Hepatocyte (in vitro differentiated cells): ENCODE measurements around the gene TAS1R3. TPM values are rescaled to one million over a fixed set of nuclear protein-coding genes. Genes with fewer than 3 reads are reported as not detected.

Experiments
- DNase-seq: peaks from one replicate; pipeline ENCODE4 v3.0.0-alpha.2; 2016; ENCODE audit warnings: low spot score
- H2AFZ ChIP-seq: fragments of 200-600 bp; sonication (generic); 2 replicates; pipeline ENCODE4 v1.6.0; 2016; ENCODE audit warnings: antibody characterized with exemption, mild to moderate bottlenecking
- H3K27ac ChIP-seq: fragments of 200-600 bp; sonication (generic); 2 replicates; pipeline ENCODE4 v1.5.1; 2016; ENCODE audit warnings: mild to moderate bottlenecking
- H3K27me3 ChIP-seq: fragments of 200-600 bp; sonication (generic); 2 replicates; pipeline ENCODE4 v1.6.1; 2016
- H3K36me3 ChIP-seq: fragments of 200-600 bp; sonication (generic); replicated peaks from 2 replicates; pipeline ENCODE4 v1.5.1; 2016; ENCODE audit warnings: low read depth; ENCODE audit not compliant: insufficient read depth
- H3K4me1 ChIP-seq: fragments of 200-600 bp; sonication (generic); 2 replicates; pipeline ENCODE4 v1.5.1; 2016; ENCODE audit warnings: mild to moderate bottlenecking, moderate library complexity; ENCODE audit not compliant: insufficient read depth
- H3K4me2 ChIP-seq: fragments of 200-600 bp; sonication (generic); 2 replicates; pipeline ENCODE4 v1.6.0; 2016
- H3K4me3 ChIP-seq: fragments of 200-600 bp; sonication (generic); 2 replicates; pipeline ENCODE4 v1.5.1; 2016; ENCODE audit warnings: mild to moderate bottlenecking
- H3K79me2 ChIP-seq: fragments of 200-600 bp; sonication (generic); 2 replicates; pipeline ENCODE4 v1.6.0; 2017; ENCODE audit warnings: mild to moderate bottlenecking
- H3K9me2 ChIP-seq: fragments of 200-600 bp; sonication (generic); replicated peaks from 2 replicates; pipeline ENCODE4 v1.6.0; 2017; ENCODE audit warnings: mild to moderate bottlenecking; ENCODE audit not compliant: insufficient read depth
- H3K9me3 ChIP-seq: fragments of 200-600 bp; sonication (generic); 2 replicates; pipeline ENCODE4 v1.5.1; 2016; ENCODE audit warnings: low read depth, mild to moderate bottlenecking
- H4K20me1 ChIP-seq: fragments of 200-600 bp; sonication (generic); 2 replicates; pipeline ENCODE4 v1.6.0; 2016; ENCODE audit warnings: mild to moderate bottlenecking; ENCODE audit not compliant: insufficient read depth, poor library complexity, severe bottlenecking
- EZH2 ChIP-seq: fragments of 200-600 bp; sonication (generic); IDR thresholded peaks from 2 replicates; pipeline ENCODE4 v1.6.1; 2016; ENCODE audit warnings: antibody characterized with exemption, mild to moderate bottlenecking, borderline replicate concordance
- EZH2phosphoT487 ChIP-seq: fragments of 200-600 bp; sonication (generic); IDR thresholded peaks from one replicate; pipeline ENCODE4 v1.6.1; 2018; ENCODE audit warnings: antibody characterized with exemption, mild to moderate bottlenecking, low read depth, moderate library complexity; ENCODE audit not compliant: unreplicated experiment, severe bottlenecking
- WGBS: methylation state at CpG from one replicate; pipeline ENCODE4 v1.1.6; 2016; ENCODE audit warnings: low lambda C conversion rate; ENCODE audit errors: missing lambda C conversion rate; 5-methylcytosine and 5-hydroxymethylcytosine counted together
- polyA plus RNA-seq: library from polyadenylated mRNA; unstranded; fragments of >200 nt; fragmentation: Nextera tagmentation; extraction: Ambion mirVana; gene quantifications from 2 replicates; pipeline ENCODE4 v1.2.1, GENCODE V29; 2016
- total RNA-seq: library from RNA; depleted of rRNA; stranded (reverse); fragments of >200 nt; gene quantifications from 2 replicates; pipeline ENCODE4 v1.2.3, GENCODE V29; 2014
- TF ChIP-seq, protein P1 (sequence below): fragments of 200-600 bp; sonication (generic); IDR thresholded peaks from 2 replicates; pipeline ENCODE4 v1.5.1; 2016; ENCODE audit warnings: antibody characterized with exemption, mild to moderate bottlenecking; ENCODE audit not compliant: poor library complexity

Gene TAS1R3
- total and polyA plus RNA-seq, 2 experiments from 2014 or later, result 0.17 to 0.42 TPM

DNA sequence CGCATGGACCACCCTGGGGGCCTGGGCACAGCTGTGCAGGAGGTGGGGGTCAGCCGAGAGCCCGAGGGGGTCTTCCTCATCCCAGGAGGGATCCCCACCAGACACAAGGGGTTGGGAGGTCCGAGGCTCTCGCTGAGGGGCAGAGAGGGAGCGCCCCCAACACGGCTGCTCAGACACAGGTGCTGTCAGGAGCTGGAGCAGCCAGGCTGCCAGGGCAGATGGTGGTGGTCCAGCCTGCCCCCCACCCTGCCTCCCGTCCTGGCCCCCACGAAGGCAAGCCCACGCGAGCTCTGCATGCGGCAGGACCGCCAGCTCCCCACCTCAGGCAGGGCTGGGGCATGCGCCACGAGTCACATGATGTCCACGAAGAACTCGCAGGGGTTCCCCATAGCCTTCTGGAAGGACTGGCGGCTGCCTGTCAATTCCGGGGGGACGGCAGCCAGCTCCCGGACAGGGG is 4.7 kb downstream of the TAS1R3 start:
- no peak for DNase-seq
- Histone ChIP-seq H3K27ac (no peak overlapping the region), H4K20me1 (no peaks in the 10 kb centered on the region), H2AFZ (no peak overlapping the region), H3K4me2 (no peak overlapping the region), H3K36me3 (no peaks in the 10 kb centered on the region), H3K4me1 (peaks cover 8% of the 10 kb centered on the region), H3K9me2 (no peaks in the 10 kb centered on the region), H3K9me3 (no peaks in the 10 kb centered on the region), H3K27me3 (no peaks in the 10 kb centered on the region), H3K79me2 (no peaks in the 10 kb centered on the region), H3K4me3 (no peak overlapping the region)
- TF ChIP-seq, protein P1, sequence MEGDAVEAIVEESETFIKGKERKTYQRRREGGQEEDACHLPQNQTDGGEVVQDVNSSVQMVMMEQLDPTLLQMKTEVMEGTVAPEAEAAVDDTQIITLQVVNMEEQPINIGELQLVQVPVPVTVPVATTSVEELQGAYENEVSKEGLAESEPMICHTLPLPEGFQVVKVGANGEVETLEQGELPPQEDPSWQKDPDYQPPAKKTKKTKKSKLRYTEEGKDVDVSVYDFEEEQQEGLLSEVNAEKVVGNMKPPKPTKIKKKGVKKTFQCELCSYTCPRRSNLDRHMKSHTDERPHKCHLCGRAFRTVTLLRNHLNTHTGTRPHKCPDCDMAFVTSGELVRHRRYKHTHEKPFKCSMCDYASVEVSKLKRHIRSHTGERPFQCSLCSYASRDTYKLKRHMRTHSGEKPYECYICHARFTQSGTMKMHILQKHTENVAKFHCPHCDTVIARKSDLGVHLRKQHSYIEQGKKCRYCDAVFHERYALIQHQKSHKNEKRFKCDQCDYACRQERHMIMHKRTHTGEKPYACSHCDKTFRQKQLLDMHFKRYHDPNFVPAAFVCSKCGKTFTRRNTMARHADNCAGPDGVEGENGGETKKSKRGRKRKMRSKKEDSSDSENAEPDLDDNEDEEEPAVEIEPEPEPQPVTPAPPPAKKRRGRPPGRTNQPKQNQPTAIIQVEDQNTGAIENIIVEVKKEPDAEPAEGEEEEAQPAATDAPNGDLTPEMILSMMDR, result no peak
- no peak for TF ChIP-seq EZH2
- no peak for TF ChIP-seq EZH2phosphoT487
- 100% methylated on average over 11 of the region's 21 CpGs for WGBS

DNA sequence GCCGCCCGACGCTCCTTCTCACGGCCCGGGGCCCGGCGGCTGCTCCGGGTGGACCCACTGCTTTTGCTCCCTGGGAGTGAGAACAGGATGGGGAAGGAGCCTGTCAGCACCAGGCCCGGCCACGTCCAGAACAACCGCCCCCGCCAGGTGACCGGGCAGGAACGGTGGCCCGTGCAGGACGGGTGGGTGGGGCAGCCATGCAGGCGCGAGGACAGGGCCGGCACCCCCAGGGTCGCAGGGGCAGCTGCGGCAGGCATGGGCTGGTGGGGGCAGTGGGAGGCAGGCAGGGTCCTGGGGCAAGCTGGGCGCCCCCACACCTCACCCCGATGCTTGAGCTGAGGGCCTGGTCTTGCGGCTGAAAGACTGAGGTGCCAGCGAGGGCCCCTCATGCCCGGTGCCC is 5.4 kb downstream of the TAS1R3 start:
- TF ChIP-seq, protein P1, result no peak
- TF ChIP-seq EZH2phosphoT487, result no peak
- TF ChIP-seq EZH2, result no peak
- Histone ChIP-seq H3K36me3 (no peaks in the 10 kb centered on the region), H3K79me2 (no peaks in the 10 kb centered on the region), H3K27ac (no peak overlapping the region), H3K4me2 (no peak overlapping the region), H3K4me1 (peaks cover 2% of the 10 kb centered on the region), H4K20me1 (no peaks in the 10 kb centered on the region), H3K9me3 (no peaks in the 10 kb centered on the region), H3K27me3 (no peaks in the 10 kb centered on the region), H3K4me3 (no peak overlapping the region), H3K9me2 (no peaks in the 10 kb centered on the region), H2AFZ (no peak overlapping the region)
- 97% methylated on average over 23 of the region's 26 CpGs for WGBS
- no peak for DNase-seq

DNA sequence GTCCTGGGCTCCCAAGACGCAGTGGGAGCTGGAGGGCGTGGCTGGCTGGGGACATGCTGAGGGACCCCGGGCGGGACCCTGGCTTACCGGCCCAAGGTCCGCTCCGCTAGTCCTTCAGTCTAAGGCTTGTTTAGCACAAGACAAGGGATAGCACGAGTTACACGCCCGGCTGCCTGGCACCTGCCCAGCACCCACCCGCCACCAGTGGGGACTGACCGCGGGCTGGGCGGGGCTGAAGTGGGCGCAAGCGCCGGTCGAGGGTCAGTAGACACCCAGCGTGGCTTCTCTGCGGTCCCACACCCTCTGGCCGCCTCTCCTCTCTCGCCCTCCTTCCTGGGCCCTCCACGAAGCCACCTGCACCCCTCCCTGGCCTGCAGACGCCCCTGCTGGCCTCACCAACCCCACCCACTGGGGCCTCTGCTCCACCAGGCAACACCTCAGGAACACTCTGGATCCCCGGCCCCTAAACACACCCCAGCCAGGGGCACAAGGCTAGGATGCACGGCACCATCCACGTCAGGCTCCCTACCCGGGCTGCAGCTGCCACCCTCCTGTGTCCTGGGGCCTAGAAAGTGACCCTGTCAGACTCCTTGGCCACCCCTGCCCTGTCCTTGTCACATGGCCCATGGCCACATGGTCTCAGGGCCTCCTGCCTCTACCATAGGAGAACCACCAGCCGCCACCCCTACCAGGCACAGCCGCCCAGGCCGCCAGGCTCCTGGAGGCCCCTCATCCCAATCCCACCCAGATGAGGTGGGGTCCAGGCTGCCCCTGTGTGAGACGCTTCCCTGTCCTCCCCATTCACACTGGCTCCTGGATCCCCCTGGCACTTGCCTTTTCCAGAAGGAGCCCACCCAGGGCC is 6.1 kb downstream of the TAS1R3 start:
- no peak for DNase-seq
- H3K36me3 ChIP-seq, result no peaks in the 10 kb centered on the region

More for the DNA sequence above, 6.1 kb downstream of the TAS1R3 start:
- no peaks in the 10 kb centered on the region for H3K9me3 ChIP-seq
- TF ChIP-seq EZH2 (no peak), EZH2phosphoT487 (no peak)
- TF ChIP-seq, protein P1, result no peak
- H3K27me3 ChIP-seq, result no peaks in the 10 kb centered on the region
- H3K9me2 ChIP-seq, result no peaks in the 10 kb centered on the region
- WGBS, result 97% methylated on average over 31 of the region's 32 CpGs
- H3K4me3 ChIP-seq, result no peak overlapping the region
- no peaks in the 10 kb centered on the region for H3K79me2 ChIP-seq
- H4K20me1 ChIP-seq, result no peaks in the 10 kb centered on the region
- no peak overlapping the region for H3K4me2 ChIP-seq
- no peaks in the 10 kb centered on the region for H3K4me1 ChIP-seq
- no peak overlapping the region for H2AFZ ChIP-seq
- H3K27ac ChIP-seq, result no peak overlapping the region
